Panc1 (cell line): ENCODE data around the gene ZFYVE1.

ENCODE experiments used
- POLR2AphosphoS5 ChIP-seq: IDR thresholded peaks from 2 replicates; pipeline ENCODE4 v1.6.1; 2012; ENCODE audit warnings: mild to moderate bottlenecking, low read depth, low read length, moderate library complexity
- SIN3A ChIP-seq: IDR thresholded peaks from 2 replicates; pipeline ENCODE4 v1.6.1; 2012; ENCODE audit warnings: low read depth, mild to moderate bottlenecking, low read length, moderate library complexity, borderline replicate concordance; ENCODE audit not compliant: insufficient read depth
- TCF7L2 ChIP-seq: IDR thresholded peaks from 2 replicates; pipeline ENCODE4 v1.6.1; 2011; ENCODE audit warnings: mild to moderate bottlenecking, low read depth, low read length, inconsistent platforms
- TF ChIP-seq, protein P1 (sequence below): fragments of 450-650 bp; IDR thresholded peaks from 2 replicates; pipeline ENCODE4 v1.5.1; 2017; ENCODE audit warnings: mild to moderate bottlenecking
- TF ChIP-seq, protein P2 (sequence below), 2 experiments: IDR thresholded peaks; 2 replicates each; pipeline ENCODE4 v1.6.1; 2011 to 2012; ENCODE audit warnings: low read depth in 2 of 2, control low read depth in 1 of 2, low read length in 1 of 2, mild to moderate bottlenecking in 1 of 2, moderate library complexity in 1 of 2; ENCODE audit not compliant: insufficient read depth in 1 of 2

DNA sequence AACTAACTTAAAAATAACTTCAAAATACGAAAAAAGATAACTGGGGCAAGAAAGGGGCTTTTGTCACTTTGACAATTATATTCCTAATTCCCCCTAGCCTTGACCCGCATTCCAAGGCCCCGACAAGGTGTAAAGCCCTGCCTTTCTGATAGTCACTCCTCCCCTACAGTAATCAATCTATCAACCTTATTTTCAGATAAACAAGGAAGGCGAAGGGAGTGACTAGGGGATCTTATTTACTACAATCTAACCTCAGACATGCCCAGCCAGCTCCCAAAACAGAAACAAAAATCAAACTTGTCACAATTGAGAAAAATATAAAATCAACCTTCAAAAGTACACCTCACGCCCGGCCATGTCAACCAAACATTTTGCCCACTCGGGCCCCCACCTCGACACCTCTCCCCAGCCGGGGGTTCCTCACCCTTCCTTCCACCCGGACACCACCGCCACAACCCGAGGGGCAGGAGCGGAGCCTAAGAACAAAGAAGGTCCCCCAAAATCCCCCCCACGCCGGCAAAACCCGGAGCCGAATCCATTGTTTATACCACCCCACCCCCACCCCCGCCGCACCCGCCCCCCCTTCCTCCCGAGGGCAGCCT, 562 bp downstream of the ZFYVE1 start:
- TF ChIP-seq, protein P1, sequence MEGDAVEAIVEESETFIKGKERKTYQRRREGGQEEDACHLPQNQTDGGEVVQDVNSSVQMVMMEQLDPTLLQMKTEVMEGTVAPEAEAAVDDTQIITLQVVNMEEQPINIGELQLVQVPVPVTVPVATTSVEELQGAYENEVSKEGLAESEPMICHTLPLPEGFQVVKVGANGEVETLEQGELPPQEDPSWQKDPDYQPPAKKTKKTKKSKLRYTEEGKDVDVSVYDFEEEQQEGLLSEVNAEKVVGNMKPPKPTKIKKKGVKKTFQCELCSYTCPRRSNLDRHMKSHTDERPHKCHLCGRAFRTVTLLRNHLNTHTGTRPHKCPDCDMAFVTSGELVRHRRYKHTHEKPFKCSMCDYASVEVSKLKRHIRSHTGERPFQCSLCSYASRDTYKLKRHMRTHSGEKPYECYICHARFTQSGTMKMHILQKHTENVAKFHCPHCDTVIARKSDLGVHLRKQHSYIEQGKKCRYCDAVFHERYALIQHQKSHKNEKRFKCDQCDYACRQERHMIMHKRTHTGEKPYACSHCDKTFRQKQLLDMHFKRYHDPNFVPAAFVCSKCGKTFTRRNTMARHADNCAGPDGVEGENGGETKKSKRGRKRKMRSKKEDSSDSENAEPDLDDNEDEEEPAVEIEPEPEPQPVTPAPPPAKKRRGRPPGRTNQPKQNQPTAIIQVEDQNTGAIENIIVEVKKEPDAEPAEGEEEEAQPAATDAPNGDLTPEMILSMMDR, result no peak
- TF ChIP-seq POLR2AphosphoS5, result no peak
- TF ChIP-seq, protein P2, sequence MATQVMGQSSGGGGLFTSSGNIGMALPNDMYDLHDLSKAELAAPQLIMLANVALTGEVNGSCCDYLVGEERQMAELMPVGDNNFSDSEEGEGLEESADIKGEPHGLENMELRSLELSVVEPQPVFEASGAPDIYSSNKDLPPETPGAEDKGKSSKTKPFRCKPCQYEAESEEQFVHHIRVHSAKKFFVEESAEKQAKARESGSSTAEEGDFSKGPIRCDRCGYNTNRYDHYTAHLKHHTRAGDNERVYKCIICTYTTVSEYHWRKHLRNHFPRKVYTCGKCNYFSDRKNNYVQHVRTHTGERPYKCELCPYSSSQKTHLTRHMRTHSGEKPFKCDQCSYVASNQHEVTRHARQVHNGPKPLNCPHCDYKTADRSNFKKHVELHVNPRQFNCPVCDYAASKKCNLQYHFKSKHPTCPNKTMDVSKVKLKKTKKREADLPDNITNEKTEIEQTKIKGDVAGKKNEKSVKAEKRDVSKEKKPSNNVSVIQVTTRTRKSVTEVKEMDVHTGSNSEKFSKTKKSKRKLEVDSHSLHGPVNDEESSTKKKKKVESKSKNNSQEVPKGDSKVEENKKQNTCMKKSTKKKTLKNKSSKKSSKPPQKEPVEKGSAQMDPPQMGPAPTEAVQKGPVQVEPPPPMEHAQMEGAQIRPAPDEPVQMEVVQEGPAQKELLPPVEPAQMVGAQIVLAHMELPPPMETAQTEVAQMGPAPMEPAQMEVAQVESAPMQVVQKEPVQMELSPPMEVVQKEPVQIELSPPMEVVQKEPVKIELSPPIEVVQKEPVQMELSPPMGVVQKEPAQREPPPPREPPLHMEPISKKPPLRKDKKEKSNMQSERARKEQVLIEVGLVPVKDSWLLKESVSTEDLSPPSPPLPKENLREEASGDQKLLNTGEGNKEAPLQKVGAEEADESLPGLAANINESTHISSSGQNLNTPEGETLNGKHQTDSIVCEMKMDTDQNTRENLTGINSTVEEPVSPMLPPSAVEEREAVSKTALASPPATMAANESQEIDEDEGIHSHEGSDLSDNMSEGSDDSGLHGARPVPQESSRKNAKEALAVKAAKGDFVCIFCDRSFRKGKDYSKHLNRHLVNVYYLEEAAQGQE (IDR thresholded peaks at IDR 0.05; ENCODE audit: insufficient read depth in 1 of 2, low read depth in 2 of 2, low read length in 1 of 2), result no peak
- TF ChIP-seq SIN3A, result no peak
- TF ChIP-seq TCF7L2, result no peak
